K562 (cell line): ENCODE measurements around the gene EFEMP2. TPM values are rescaled to one million over a fixed set of nuclear protein-coding genes. Genes with fewer than 3 reads are reported as not detected.

Experiments used
- ATAC-seq: fragments of 200-7000 bp; cut with Tn5 transposase; 3 replicates; pipeline ENCODE4 v1.9.1; 2020; ENCODE audit warnings: moderate library complexity
- BruUV-seq: library from RNA; stranded (reverse); fragments of 400-500 nt; replicated peaks from 2 replicates; lab custom pipeline; 2021; lab: Mats Ljungman, UMichigan
- CTCF ChIA-PET: fragments of 300-600 bp; formaldehyde crosslinking; extraction: SDS; loops from one replicate; lab custom pipeline; 2021; ENCODE audit warnings: low intra/inter-chr PET ratio; lab: Yijun Ruan, JAX
- POLR2A ChIA-PET: fragments of 300-600, 350-650 bp; sonication (Branson Sonifier 250); formaldehyde crosslinking; extraction: SDS; loops from one replicate; lab custom pipeline; 2021; ENCODE audit warnings: antibody characterized with exemption, inconsistent platforms; lab: Yijun Ruan, JAX
- DNase-seq, 4 experiments: peaks; one replicate each; pipeline versions ENCODE4 v3.0.0 to v3.0.0-alpha.2; 2011 to 2018; ENCODE audit warnings: low spot score in 3 of 4, mixed read lengths in 3 of 4; ENCODE audit errors: extremely low read depth in 1 of 4
- FAIRE-seq: peaks from 2 replicates; lab custom pipeline; 2011; peaks lifted over from hg19 to GRCh38; lab: Jason Lieb, UNC
- H2AFZ ChIP-seq: 2 replicates; pipeline ENCODE4 v1.6.0; 2011; ENCODE audit warnings: low read depth, low read length, control low read depth, inconsistent platforms
- H3K27ac ChIP-seq: fragments of 200-600 bp; 3 replicates; pipeline ENCODE4 v1.8.0; 2011; ENCODE audit warnings: low read depth, mild to moderate bottlenecking, control low read depth, inconsistent platforms, low read length, moderate library complexity, mixed read lengths; ENCODE audit errors: extremely low read depth
- H3K27me3 ChIP-seq, 2 experiments: fragments of 300-600 bp in 1 of 2; 2 replicates in 1 of 2; 3 replicates in 1 of 2; pipeline versions ENCODE4 v1.6.0 to v1.8.0; 2011; ENCODE audit warnings: inconsistent platforms in 2 of 2, low read length in 2 of 2, mild to moderate bottlenecking in 1 of 2, mixed read lengths in 1 of 2, moderate library complexity in 1 of 2; ENCODE audit not compliant: control insufficient read depth in 2 of 2, insufficient read depth in 2 of 2
- H3K36me3 ChIP-seq: fragments of 300-600 bp; 3 replicates; pipeline ENCODE4 v1.8.0; 2011; ENCODE audit warnings: mild to moderate bottlenecking, low read length, inconsistent platforms; ENCODE audit not compliant: control insufficient read depth, insufficient read depth
- H3K4me1 ChIP-seq, 2 experiments: fragments of 200-600 bp in 1 of 2; replicated peaks in 1 of 2; 2 replicates in 1 of 2; 3 replicates in 1 of 2; pipeline versions ENCODE4 v1.5.1 to v1.8.0; 2011; ENCODE audit warnings: inconsistent platforms in 2 of 2, low read length in 2 of 2, mild to moderate bottlenecking in 1 of 2, mixed read lengths in 1 of 2, moderate library complexity in 1 of 2; ENCODE audit not compliant: control insufficient read depth in 2 of 2, insufficient read depth in 2 of 2
- H3K4me2 ChIP-seq: 2 replicates; pipeline ENCODE4 v1.6.1; 2011; ENCODE audit warnings: low read length, control low read depth, inconsistent platforms, mixed read lengths; ENCODE audit not compliant: insufficient read depth
- H3K4me3 ChIP-seq: fragments of 200-600 bp; sonication (generic), shearing (Covaris generic); 2 replicates; pipeline ENCODE4 v1.5.1; 2016; ENCODE audit warnings: control low read depth, inconsistent platforms
- H3K79me2 ChIP-seq: fragments of 200-600 bp; 3 replicates; pipeline ENCODE4 v1.8.0; 2011; ENCODE audit warnings: low read length, inconsistent platforms; ENCODE audit not compliant: control insufficient read depth, insufficient read depth
- H3K9ac ChIP-seq, 2 experiments: 2 replicates each; pipeline versions ENCODE4 v1.6.0 to v1.6.1; 2011; ENCODE audit warnings: low read depth in 2 of 2, low read length in 2 of 2, control low read depth in 1 of 2, inconsistent platforms in 1 of 2, mild to moderate bottlenecking in 1 of 2, mixed read lengths in 1 of 2; ENCODE audit not compliant: insufficient read depth in 1 of 2
- H3K9me1 ChIP-seq: one replicate; pipeline ENCODE4 v1.6.0; 2011; ENCODE audit warnings: inconsistent platforms, mild to moderate bottlenecking, low read length, moderate library complexity; ENCODE audit not compliant: control insufficient read depth, insufficient read depth
- H3K9me3 ChIP-seq: replicated peaks from 2 replicates; pipeline ENCODE4 v1.5.1; 2011; ENCODE audit warnings: low read depth, low read length, inconsistent platforms; ENCODE audit not compliant: control insufficient read depth, insufficient read depth
- H4K20me1 ChIP-seq: replicated peaks from 2 replicates; pipeline ENCODE4 v1.6.1; 2011; ENCODE audit warnings: low read length, inconsistent platforms, mixed read lengths; ENCODE audit not compliant: control insufficient read depth, insufficient read depth
- CREBBP ChIP-seq: IDR thresholded peaks from one replicate; pipeline ENCODE4 v1.6.1; 2012; ENCODE audit warnings: low read depth, mild to moderate bottlenecking, control low read depth, inconsistent platforms, low read length
- ESRRB ChIP-seq: fragments of 250-450 bp; sonication (Bioruptor Pico); IDR thresholded peaks from 2 replicates; pipeline ENCODE4 v1.5.0; 2020; ENCODE audit warnings: mild to moderate bottlenecking, moderate library complexity, borderline replicate concordance
- LARP7 ChIP-seq: fragments of 450-650 bp; IDR thresholded peaks from 2 replicates; pipeline ENCODE4 v1.6.1; 2016
- NCOR1 ChIP-seq: fragments of 450-650 bp; IDR thresholded peaks from 2 replicates; pipeline ENCODE4 v1.6.1; 2016; ENCODE audit warnings: mild to moderate bottlenecking, moderate library complexity
- POLR2H ChIP-seq: IDR thresholded peaks from 2 replicates; pipeline ENCODE4 v1.6.1; 2016; ENCODE audit warnings: missing genetic modification characterization, low read depth, mild to moderate bottlenecking, control low read depth, missing compliant biosample characterization, moderate library complexity
- PURB ChIP-seq: sonication (generic); formaldehyde crosslinking; IDR thresholded peaks from 2 replicates; pipeline ENCODE4 v1.9.0; 2021; ENCODE audit warnings: low read depth, mild to moderate bottlenecking, missing genetic modification reagents
- TCF7L2 ChIP-seq: fragments of 150-350 bp; IDR thresholded peaks from 2 replicates; pipeline ENCODE4 v1.6.1; 2016; ENCODE audit warnings: low read depth, mild to moderate bottlenecking, low read length, moderate library complexity
- ZNF324 ChIP-seq: fragments of 250-450 bp; sonication (Bioruptor Pico); IDR thresholded peaks from 2 replicates; pipeline ENCODE4 v1.4.0; 2020; ENCODE audit warnings: mild to moderate bottlenecking
- ZNF512 ChIP-seq: IDR thresholded peaks from 2 replicates; pipeline ENCODE4 v1.6.1; 2016; ENCODE audit warnings: missing genetic modification characterization, missing compliant biosample characterization
- WGBS: fragments of 100-300 bp; shearing (Covaris generic); methylation state at CpG from one replicate; pipeline ENCODE4 v1.1.6; 2016; ENCODE audit warnings: low coverage, mixed read lengths; ENCODE audit not compliant: insufficient coverage; ENCODE audit errors: missing lambda C conversion rate; 5-methylcytosine and 5-hydroxymethylcytosine counted together
- in situ Hi-C: fragments of 300-500 bp; cut with MboI; formaldehyde crosslinking; loops from 4 replicates; pipeline ENCODE4 v1.15.0; 2018; ENCODE audit warnings: inconsistent platforms, mixed read lengths
- intact Hi-C: fragments of 100-400 bp; cut with micrococcal nuclease; formaldehyde crosslinking; loops from 2 replicates; pipeline ENCODE4 v1.14.2; 2022
- polyA plus RNA-seq, 8 experiments: library from polyadenylated mRNA; depleted of rRNA in 4 of 8; stranded (reverse) in 5 of 8; unstranded in 3 of 8; fragments of >200 nt; fragmentation: Nextera tagmentation in 2 of 8; fragmentation: Illumina TruSeq in 1 of 8; extraction: Ambion mirVana in 2 of 8; extraction: Trizol in 1 of 8; gene quantifications; 2 replicates each; pipeline versions ENCODE4 v1.2.1 to v1.2.3, GENCODE V29; 2011 to 2014; ENCODE audit warnings: inconsistent platforms in 1 of 8, missing spikeins in 1 of 8
- total RNA-seq, 7 experiments: library from RNA; depleted of rRNA in 6 of 7; stranded (reverse); fragments of >200 nt in 6 of 7; fragmentation: Illumina TruSeq in 2 of 7; extraction: Trizol in 2 of 7; gene quantifications; 2 replicates each; pipeline versions ENCODE4 v1.2.1 to v1.2.3, GENCODE V29; 2011 to 2021; ENCODE audit warnings: low replicate concordance in 1 of 7
- TF ChIP-seq, protein P1 (sequence below), 2 experiments: fragments of 450-650 bp in 1 of 2; IDR thresholded peaks; 2 replicates each; pipeline ENCODE4 v1.6.1; 2011 to 2017; ENCODE audit warnings: low read depth in 2 of 2, antibody characterized with exemption in 1 of 2, borderline replicate concordance in 1 of 2, low read length in 1 of 2, mild to moderate bottlenecking in 1 of 2, mixed read lengths in 1 of 2; ENCODE audit not compliant: control insufficient read depth in 1 of 2
- TF ChIP-seq, protein P2 (sequence below), 3 experiments: IDR thresholded peaks in 2 of 3; conservative IDR thresholded peaks in 1 of 3; 2 replicates each; pipeline ENCODE4 v1.5.1; 2011 to 2012; ENCODE audit warnings: low read length in 3 of 3, mild to moderate bottlenecking in 3 of 3, control low read depth in 2 of 3, improper control_type of control experiment in 1 of 3, inconsistent platforms in 1 of 3, low read depth in 1 of 3, mixed read lengths in 1 of 3, moderate library complexity in 1 of 3; ENCODE audit not compliant: insufficient read depth in 2 of 3
- TF ChIP-seq, protein P3 (sequence below): fragments of 250-450 bp; sonication (Bioruptor Pico); IDR thresholded peaks from 2 replicates; pipeline ENCODE4 v1.5.0; 2021

EFEMP2 gene
- total and polyA plus RNA-seq, 9 of the 15 experiments (the other 6 are each of a cell fraction or from before 2014, with no cell fraction given), result 0.07 to 2.9 (median 0.69) TPM; not detected in 1

DNA sequence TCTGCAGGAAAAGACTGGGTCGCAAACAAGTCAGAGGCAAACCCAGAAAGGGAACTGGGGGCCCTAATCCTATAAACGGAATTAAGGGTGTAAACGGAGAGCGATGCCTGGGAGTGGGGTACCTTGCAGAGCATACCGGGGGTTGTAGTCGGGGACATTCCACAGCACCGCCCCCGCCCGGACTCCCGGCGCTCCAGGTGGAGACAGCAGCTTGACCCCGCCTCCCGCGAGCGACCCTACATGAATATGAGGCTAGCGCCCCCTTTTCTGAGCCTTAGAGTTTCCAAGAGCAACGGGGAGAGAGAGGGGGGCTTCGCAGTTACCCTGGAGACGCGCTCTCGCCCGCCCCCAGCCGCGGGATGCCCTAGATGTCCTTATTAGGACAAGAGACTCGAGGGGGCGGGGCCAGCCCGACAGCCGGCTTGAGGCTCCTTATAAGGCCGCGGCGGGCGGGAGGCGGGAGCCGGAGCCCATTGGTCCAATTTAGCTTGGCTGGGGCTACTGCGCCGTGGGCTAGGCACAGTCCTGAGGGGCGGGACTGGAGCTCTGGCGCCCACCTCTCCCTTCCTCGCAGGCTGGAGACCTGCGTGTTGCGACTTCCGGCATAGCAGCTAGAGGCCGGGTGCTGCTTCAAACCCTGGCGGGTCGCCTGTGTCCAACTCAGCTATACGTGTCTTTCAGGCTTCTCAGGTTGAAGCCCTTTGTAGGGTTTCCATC is 13.3 kb downstream of the EFEMP2 start:
- DNase-seq, result peak; percentile 82 to 100 (median 89)
- Histone ChIP-seq H3K9ac (peak overlapping the region; percentile 99 to 100), H2AFZ (peak overlapping the region; percentile 69), H3K27me3 (no peaks in the 10 kb centered on the region; a peak in 1 of 5 replicates), H3K4me3 (peak overlapping the region; percentile 95), H3K9me1 (peaks cover 11% of the 10 kb centered on the region), H3K4me1 (peaks cover 14 to 72% of the 10 kb centered on the region in 2 experiments), H3K9me3 (no peaks in the 10 kb centered on the region), H3K4me2 (peak overlapping the region; percentile 95), H3K36me3 (peaks cover 57% of the 10 kb centered on the region), H3K27ac (peak overlapping the region; percentile 96), H4K20me1 (peaks cover 22% of the 10 kb centered on the region), H3K79me2 (peaks cover 63% of the 10 kb centered on the region)
- CTCF ChIA-PET, result interaction anchor here (0.9 to 1.1 kb wide), 2 partner anchors 41 to 130 kb away, joined by 3 read pairs; no protein-coding TSS in a partner anchor
- no TSS peak for BruUV-seq
- POLR2A ChIA-PET, result interaction anchor here (0.6 to 5.6 kb wide), 38 partner anchors 10 to 738 kb away, joined by 3 to 151 read pairs (median 4); partner anchors contain the start of genes AP5B1, BANF1, CCDC85B and EIF1AD
- WGBS, result under 1% methylated on average over 41 of the region's 46 CpGs
- in situ Hi-C loops (no loop called here), intact Hi-C loops (loop anchor here (5.0 kb wide), 1 partner anchor 43 kb away; the partner anchor contains the start of gene FOSL1)
- peak; percentile 90 for FAIRE-seq
- peak; percentile 80 for ATAC-seq
- TF ChIP-seq ZNF324 (CRISPR knock-in tag), result no peak
- no peak for TF ChIP-seq ESRRB (CRISPR knock-in tag)
- no peak for TF ChIP-seq CREBBP
- TF ChIP-seq PURB, result no peak
- TF ChIP-seq NCOR1, result no peak
- TF ChIP-seq, protein P1, sequence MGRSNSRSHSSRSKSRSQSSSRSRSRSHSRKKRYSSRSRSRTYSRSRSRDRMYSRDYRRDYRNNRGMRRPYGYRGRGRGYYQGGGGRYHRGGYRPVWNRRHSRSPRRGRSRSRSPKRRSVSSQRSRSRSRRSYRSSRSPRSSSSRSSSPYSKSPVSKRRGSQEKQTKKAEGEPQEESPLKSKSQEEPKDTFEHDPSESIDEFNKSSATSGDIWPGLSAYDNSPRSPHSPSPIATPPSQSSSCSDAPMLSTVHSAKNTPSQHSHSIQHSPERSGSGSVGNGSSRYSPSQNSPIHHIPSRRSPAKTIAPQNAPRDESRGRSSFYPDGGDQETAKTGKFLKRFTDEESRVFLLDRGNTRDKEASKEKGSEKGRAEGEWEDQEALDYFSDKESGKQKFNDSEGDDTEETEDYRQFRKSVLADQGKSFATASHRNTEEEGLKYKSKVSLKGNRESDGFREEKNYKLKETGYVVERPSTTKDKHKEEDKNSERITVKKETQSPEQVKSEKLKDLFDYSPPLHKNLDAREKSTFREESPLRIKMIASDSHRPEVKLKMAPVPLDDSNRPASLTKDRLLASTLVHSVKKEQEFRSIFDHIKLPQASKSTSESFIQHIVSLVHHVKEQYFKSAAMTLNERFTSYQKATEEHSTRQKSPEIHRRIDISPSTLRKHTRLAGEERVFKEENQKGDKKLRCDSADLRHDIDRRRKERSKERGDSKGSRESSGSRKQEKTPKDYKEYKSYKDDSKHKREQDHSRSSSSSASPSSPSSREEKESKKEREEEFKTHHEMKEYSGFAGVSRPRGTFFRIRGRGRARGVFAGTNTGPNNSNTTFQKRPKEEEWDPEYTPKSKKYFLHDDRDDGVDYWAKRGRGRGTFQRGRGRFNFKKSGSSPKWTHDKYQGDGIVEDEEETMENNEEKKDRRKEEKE (IDR thresholded peaks at IDR 0.05; ENCODE audit: borderline replicate concordance in 1 of 2, control insufficient read depth in 1 of 2, low read depth in 2 of 2, low read length in 1 of 2), result no peak
- no peak for TF ChIP-seq ZNF512
- no peak for TF ChIP-seq LARP7
- no peak for TF ChIP-seq TCF7L2
- TF ChIP-seq POLR2H (tag), result peak; percentile 87
- TF ChIP-seq, protein P2, sequence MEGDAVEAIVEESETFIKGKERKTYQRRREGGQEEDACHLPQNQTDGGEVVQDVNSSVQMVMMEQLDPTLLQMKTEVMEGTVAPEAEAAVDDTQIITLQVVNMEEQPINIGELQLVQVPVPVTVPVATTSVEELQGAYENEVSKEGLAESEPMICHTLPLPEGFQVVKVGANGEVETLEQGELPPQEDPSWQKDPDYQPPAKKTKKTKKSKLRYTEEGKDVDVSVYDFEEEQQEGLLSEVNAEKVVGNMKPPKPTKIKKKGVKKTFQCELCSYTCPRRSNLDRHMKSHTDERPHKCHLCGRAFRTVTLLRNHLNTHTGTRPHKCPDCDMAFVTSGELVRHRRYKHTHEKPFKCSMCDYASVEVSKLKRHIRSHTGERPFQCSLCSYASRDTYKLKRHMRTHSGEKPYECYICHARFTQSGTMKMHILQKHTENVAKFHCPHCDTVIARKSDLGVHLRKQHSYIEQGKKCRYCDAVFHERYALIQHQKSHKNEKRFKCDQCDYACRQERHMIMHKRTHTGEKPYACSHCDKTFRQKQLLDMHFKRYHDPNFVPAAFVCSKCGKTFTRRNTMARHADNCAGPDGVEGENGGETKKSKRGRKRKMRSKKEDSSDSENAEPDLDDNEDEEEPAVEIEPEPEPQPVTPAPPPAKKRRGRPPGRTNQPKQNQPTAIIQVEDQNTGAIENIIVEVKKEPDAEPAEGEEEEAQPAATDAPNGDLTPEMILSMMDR (IDR thresholded peaks at IDR 0.05 in 2 of 3, conservative IDR thresholded peaks at IDR 0.05 in 1 of 3; ENCODE audit: insufficient read depth in 2 of 3, low read depth in 1 of 3, low read length in 3 of 3), result peak; percentile 12 to 31 (median 19); a peak in 3 of 6 replicates
- TF ChIP-seq, protein P3, sequence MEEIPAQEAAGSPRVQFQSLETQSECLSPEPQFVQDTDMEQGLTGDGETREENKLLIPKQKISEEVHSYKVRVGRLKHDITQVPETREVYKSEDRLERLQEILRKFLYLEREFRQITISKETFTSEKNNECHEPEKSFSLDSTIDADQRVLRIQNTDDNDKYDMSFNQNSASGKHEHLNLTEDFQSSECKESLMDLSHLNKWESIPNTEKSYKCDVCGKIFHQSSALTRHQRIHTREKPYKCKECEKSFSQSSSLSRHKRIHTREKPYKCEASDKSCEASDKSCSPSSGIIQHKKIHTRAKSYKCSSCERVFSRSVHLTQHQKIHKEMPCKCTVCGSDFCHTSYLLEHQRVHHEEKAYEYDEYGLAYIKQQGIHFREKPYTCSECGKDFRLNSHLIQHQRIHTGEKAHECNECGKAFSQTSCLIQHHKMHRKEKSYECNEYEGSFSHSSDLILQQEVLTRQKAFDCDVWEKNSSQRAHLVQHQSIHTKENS (CRISPR knock-in tag), result no peak
